ENCODE measurements around the gene SNU13. TPM values are rescaled to one million over a fixed set of nuclear protein-coding genes. Genes with fewer than 3 reads are reported as not detected.
"Not testable (repeated sequence)": the region's sequence is repeated elsewhere in the genome, so short reads cannot be mapped to it uniquely, and the experiment has no call there.

SNU13 gene
- total RNA-seq, 4 donors from 2014 or later: 71.0 to 128 (median 106) TPM

DNA sequence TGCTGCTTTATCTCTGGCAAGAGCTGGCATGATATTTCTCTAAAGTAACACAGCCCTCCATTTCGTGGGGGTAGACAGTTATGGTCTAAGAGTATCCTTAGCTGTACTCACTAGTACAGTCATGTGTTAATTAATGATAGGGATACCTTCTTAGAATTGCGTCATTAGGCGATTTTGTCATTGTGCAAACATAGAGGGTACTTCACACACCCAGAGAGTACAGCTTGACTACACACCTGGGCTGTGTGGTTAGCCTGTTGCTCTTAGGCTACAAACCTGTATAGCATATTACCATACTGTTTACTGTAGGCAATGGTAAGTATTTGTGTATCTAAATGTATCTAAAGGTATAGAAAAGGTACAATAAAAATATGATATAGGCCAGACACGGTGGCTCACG is 50.5 kb downstream of the SNU13 start:
- WGBS, 2 donors: 84 to 85% methylated on average over 5 of the region's 5 CpGs
- Histone ChIP-seq H3K36me3 (peaks cover 16 to 100% (median 45%) of the 10 kb centered on the region in 3 donors), H3K9me3 (no peaks in the 10 kb centered on the region), H3K4me1 (peaks cover 0 to 5% (median 3%) of the 10 kb centered on the region in 3 donors), H3K4me3 (no peak overlapping the region), H3K27ac (no peak overlapping the region), H3K27me3 (no peaks in the 10 kb centered on the region)
- DNase-seq: no peak
- TF ChIP-seq POLR2A (IDR thresholded peaks at IDR 0.05): no peak
- no peak for TF ChIP-seq CTCF (IDR thresholded peaks at IDR 0.05)
- intact Hi-C loops (cut with DNase I): no loop called here

GRCh38 chr22:41637623-41638022 is 51.0 kb downstream of the SNU13 start:
- H3K27ac ChIP-seq; H3K9me3 ChIP-seq; H3K4me1 ChIP-seq; intact Hi-C loops (cut with DNase I); DNase-seq; H3K27me3 ChIP-seq; H3K4me3 ChIP-seq: not testable (repeated sequence)
- WGBS, 2 donors: 94 to 100% methylated on average over 2 to 7 of the region's 8 CpGs
- H3K36me3 ChIP-seq: peaks cover 16 to 100% (median 45%) of the 10 kb centered on the region in 3 donors

DNA sequence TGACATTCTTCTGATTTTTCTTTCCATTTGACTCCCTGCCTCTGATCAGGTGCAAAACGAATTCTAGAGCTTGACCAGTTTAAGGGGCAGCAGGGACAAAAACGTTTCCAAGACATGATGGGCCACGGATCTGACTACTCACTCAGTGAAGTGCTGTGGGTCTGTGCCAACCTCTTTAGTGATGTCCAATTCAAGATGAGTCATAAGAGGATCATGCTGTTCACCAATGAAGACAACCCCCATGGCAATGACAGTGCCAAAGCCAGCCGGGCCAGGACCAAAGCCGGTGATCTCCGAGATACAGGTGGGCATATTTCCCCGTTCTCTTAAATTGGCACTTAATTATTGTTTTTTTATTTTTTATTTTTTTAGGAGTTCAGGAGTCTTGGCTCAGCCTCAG is 52.2 kb downstream of the SNU13 start:
- H3K4me1 ChIP-seq: peaks cover 0 to 5% (median 3%) of the 10 kb centered on the region in 3 donors
- 32 to 36% methylated on average over 7 of the region's 7 CpGs for WGBS, 2 donors
- no peaks in the 10 kb centered on the region for H3K27me3 ChIP-seq
- no peak for TF ChIP-seq POLR2A (IDR thresholded peaks at IDR 0.05)
- peak overlapping the region in 1 of 4 donors; percentile 25 for H3K27ac ChIP-seq
- no peaks in the 10 kb centered on the region for H3K9me3 ChIP-seq
- H3K4me3 ChIP-seq: no peak overlapping the region
- no peak for DNase-seq
- H3K36me3 ChIP-seq: peaks cover 17 to 99% (median 44%) of the 10 kb centered on the region in 3 donors
- intact Hi-C loops (cut with DNase I): no loop called here

GRCh38 chr22:41634610-41635009 is 54.1 kb downstream of the SNU13 start:
- H3K9me3 ChIP-seq; H3K27me3 ChIP-seq; H3K4me1 ChIP-seq; DNase-seq; intact Hi-C loops (cut with DNase I); H3K4me3 ChIP-seq; H3K27ac ChIP-seq: not testable (repeated sequence)
- H3K36me3 ChIP-seq: peaks cover 14 to 98% (median 45%) of the 10 kb centered on the region in 3 donors
- 90 to 94% methylated on average over 8 of the region's 8 CpGs for WGBS, 2 donors

GRCh38 chr22:41631615-41632014 is 57.1 kb downstream of the SNU13 start:
- H3K36me3 ChIP-seq: peaks cover 11 to 98% (median 37%) of the 10 kb centered on the region in 3 donors

GRCh38 chr22:41631115-41631514 is 57.6 kb downstream of the SNU13 start:
- H3K27ac ChIP-seq; H3K27me3 ChIP-seq; H3K4me1 ChIP-seq; H3K4me3 ChIP-seq; intact Hi-C loops (cut with DNase I); DNase-seq; H3K9me3 ChIP-seq: not testable (repeated sequence)
- WGBS, 2 donors: no CpG with 5 or more reads among the region's 28 CpGs
- peaks cover 16 to 98% (median 33%) of the 10 kb centered on the region in 3 donors for H3K36me3 ChIP-seq

More at GRCh38 chr22:41631615-41632014, 57.1 kb downstream of the SNU13 start:
- H3K4me1 ChIP-seq; intact Hi-C loops (cut with DNase I); H3K9me3 ChIP-seq; DNase-seq; H3K27ac ChIP-seq; H3K27me3 ChIP-seq; H3K4me3 ChIP-seq: not testable (repeated sequence)
- 97% methylated on average over 9 of the region's 23 CpGs; no CpG with 5 or more reads in 1 of the 2 donors for WGBS, 2 donors

- no peak for DNase-seq
- Histone ChIP-seq H3K36me3 (peaks cover 8 to 83% (median 34%) of the 10 kb centered on the region in 3 donors), H3K4me1 (peaks cover 3 to 35% (median 10%) of the 10 kb centered on the region in 3 donors), H3K4me3 (no peak overlapping the region), H3K27ac (no peak overlapping the region), H3K9me3 (no peaks in the 10 kb centered on the region), H3K27me3 (no peaks in the 10 kb centered on the region)
- no peak for TF ChIP-seq POLR2A (IDR thresholded peaks at IDR 0.05)
- no peak for TF ChIP-seq CTCF (IDR thresholded peaks at IDR 0.05)
- intact Hi-C loops (cut with DNase I): no loop called here
- 93 to 97% methylated on average over 7 of the region's 7 CpGs for WGBS, 2 donors
These were observed 63.1 kb downstream of the SNU13 start for GRCh38 chr22:41625577-41625976.

Small RNA genes within 50 kb of the gene (small RNA-seq; reads per million reads assigned to genes)
- gene HMGN2P10 (0 reads per million in 4 donors), gene RF00019 (0 reads per million in 4 donors), gene RNU6-476P (0 reads per million in 4 donors), gene RNU6ATAC22P (0 reads per million in 4 donors)

Other genes starting within 250 kb of the SNU13 start
- 10 to 100 TPM; 15.7 to 30.5 (median 21.0) TPM for gene TOB2, start 242.1 kb downstream of the SNU13 start, total RNA-seq
- gene PHF5A, start 220.2 kb downstream of the SNU13 start, total RNA-seq: 10 to 100 TPM; 21.5 to 47.3 (median 41.5) TPM
- 10 to 100 TPM; 83.7 to 90.4 (median 87.0) TPM for gene ACO2, start 219.8 kb downstream of the SNU13 start, total RNA-seq
- 10 to 100 TPM; 13.7 to 23.3 (median 16.1) TPM for gene POLR3H, start 144.4 kb downstream of the SNU13 start, total RNA-seq
- gene CSDC2, start 127.9 kb downstream of the SNU13 start, total RNA-seq: 1 to 10 TPM in 2 of 4 donors, under 1 TPM in 2; 0.19 to 2.7 (median 0.73) TPM
- gene PMM1, start 99.0 kb downstream of the SNU13 start, total RNA-seq: 10 to 100 TPM; 17.9 to 65.2 (median 49.5) TPM
- 10 to 100 TPM; 22.1 to 34.9 (median 28.4) TPM for gene DESI1, start 67.8 kb downstream of the SNU13 start, total RNA-seq
- gene XRCC6, start 67.6 kb downstream of the SNU13 start, total RNA-seq: 100 to 1,000 TPM; 161 to 295 (median 222) TPM
- 1 to 10 TPM in 1 of 4 donors, under 1 TPM in 3; 0.09 to 1.3 (median 0.52) TPM for gene MEI1, start 10.6 kb upstream of the SNU13 start, total RNA-seq
- 1 to 10 TPM; 5.1 to 9.0 (median 7.2) TPM for gene CCDC134, start 111.8 kb upstream of the SNU13 start, total RNA-seq
- 100 to 1,000 TPM in 2 of 4 donors, 10 to 100 TPM in 2; 72.8 to 138 (median 98.6) TPM for gene SREBF2, start 144.2 kb upstream of the SNU13 start, total RNA-seq
- gene SHISA8, start 226.2 kb upstream of the SNU13 start, total RNA-seq: not detected
- gene TNFRSF13C, start 237.9 kb upstream of the SNU13 start, total RNA-seq: 1 to 10 TPM in 1 of 4 donors, under 1 TPM in 3; 0.19 to 1.9 (median 0.32) TPM